ENCODE data around the gene EPHB2. TPM values are rescaled to one million over a fixed set of nuclear protein-coding genes. Genes with fewer than 3 reads are reported as not detected.

EPHB2 gene
- total and polyA plus RNA-seq, 2 of the 13 experiments (the other 11 are each of a cell fraction or from before 2014, with no cell fraction given) = 0.03 to 0.11 TPM

GRCh38 chr1:22844621-22845020 is 134.0 kb downstream of the EPHB2 start (continued):
- TF ChIP-seq DNMT1 (CRISPR knock-in tag; IDR thresholded peaks at IDR 0.05) (no peak), POLR2AphosphoS5 (IDR thresholded peaks at IDR 0.05; ENCODE audit: low read depth, low read length) (no peak), FOXO4 (CRISPR knock-in tag; conservative IDR thresholded peaks at IDR 0.05) (no peak), PAX8 (CRISPR knock-in tag; IDR thresholded peaks at IDR 0.05; ENCODE audit: borderline replicate concordance) (no peak), KLF9 (CRISPR knock-in tag; IDR thresholded peaks at IDR 0.05; ENCODE audit: low read depth) (no peak), ZBTB2 (CRISPR knock-in tag; IDR thresholded peaks at IDR 0.05; ENCODE audit: low read depth) (no peak), MAFG (CRISPR knock-in tag; IDR thresholded peaks at IDR 0.05) (no peak), IKZF1 (IDR thresholded peaks at IDR 0.05) (no peak)

GRCh38 chr1:22845398-22845935 is 134.8 kb downstream of the EPHB2 start:
- Histone ChIP-seq H3K79me2 (ENCODE audit: insufficient read depth, low read length) (no peaks in the 10 kb centered on the region), H2AFZ (ENCODE audit: low read length) (no peak overlapping the region), H3K9ac (ENCODE audit: insufficient read depth, low read depth, low read length) (no peak overlapping the region), H3K36me3 (replicated peaks in 1 of 2; ENCODE audit: control insufficient read depth in 1 of 2, insufficient read depth in 2 of 2, low read length in 2 of 2) (no peaks in the 10 kb centered on the region), H3K9me3 (ENCODE audit: low read length) (no peaks in the 10 kb centered on the region), H3K27ac (ENCODE audit: extremely low read length, insufficient read depth, low read length) (no peak overlapping the region), H4K20me1 (ENCODE audit: insufficient read depth, low read length) (0 out of 2 replicates have a peak, but pooled peaks cover 4% of the 10 kb centered on the region), H3K4me2 (ENCODE audit: low read depth, low read length) (no peak overlapping the region), H3K4me1 (ENCODE audit: insufficient read depth, low read length) (no peaks in the 10 kb centered on the region), H3K4me3 (replicated peaks in 1 of 3; ENCODE audit: insufficient read depth in 1 of 3, low read depth in 2 of 3, low read length in 3 of 3) (no peak overlapping the region), H3K27me3 (ENCODE audit: control insufficient read depth in 1 of 2, insufficient read depth in 2 of 2, low read length in 2 of 2) (peaks cover 0 to 35% of the 10 kb centered on the region in 2 experiments; a peak in 3 of 5 replicates)
- ChIA-PET CTCF (ENCODE audit: low intra/inter-chr PET ratio, low total read pairs) (no interaction called here), POLR2A (no interaction called here)
- no peak for TF ChIP-seq CHD2 (IDR thresholded peaks at IDR 0.05; ENCODE audit: low read depth, low read length)
- no peak for TF ChIP-seq ZBTB1 (CRISPR knock-in tag; IDR thresholded peaks at IDR 0.05; ENCODE audit: borderline replicate concordance)
- no peak for TF ChIP-seq KAT2B (IDR thresholded peaks at IDR 0.05; ENCODE audit: borderline replicate concordance, low read depth, low read length)
- TF ChIP-seq JUND (CRISPR knock-in tag; IDR thresholded peaks at IDR 0.05) = no peak
- TF ChIP-seq JUN (CRISPR knock-in tag; IDR thresholded peaks at IDR 0.05) = no peak
- no peak for TF ChIP-seq ZFP36L2 (CRISPR knock-in tag; IDR thresholded peaks at IDR 0.05)
- no peak for ATAC-seq
- no peak for FAIRE-seq
- 4% methylated on average over 4 of the region's 4 CpGs for WGBS (ENCODE audit: low lambda C conversion rate)
- DNase-seq (ENCODE audit: low spot score) = no peak
- no TSS peak for BruUV-seq (replicated peaks)
- intact Hi-C loops (cut with micrococcal nuclease; ENCODE audit: unreplicated experiment) (no loop called here), in situ Hi-C loops (cut with HindIII; ENCODE audit: extremely low pct_ligation_motif_present, low pct_unique_long_range_greater_than_20kb) (no loop called here)

Measured in HepG2 (cell line).